GM19193 (cell line): ENCODE data around the gene ZBTB8A.

ENCODE experiments used
- POLR2A ChIP-seq: IDR thresholded peaks from 4 replicates; pipeline ENCODE4 v1.6.1; 2011; ENCODE audit not compliant: insufficient read depth, insufficient read length; ENCODE audit errors: extremely low read depth

Gene ZBTB8A

GRCh38 chr1:32538887-32539583 is at the start of gene ZBTB8A:
Gene ZBTB8A (plus strand): TSS chr1:32539427. CDS start chr1:32592932, 53,505 bp downstream.
- TF ChIP-seq POLR2A = no peak

- no peak for TF ChIP-seq POLR2A
Measured at GRCh38 chr1:32489774-32490454, 49.3 kb upstream of the ZBTB8A start.

GRCh38 chr1:32491386-32491785 is 47.8 kb upstream of the ZBTB8A start:
- no peak for TF ChIP-seq POLR2A

GRCh38 chr1:32494196-32494595 is 45.0 kb upstream of the ZBTB8A start:
- TF ChIP-seq POLR2A = no peak

GRCh38 chr1:32494711-32495337 is 44.4 kb upstream of the ZBTB8A start:
- no peak for TF ChIP-seq POLR2A

- no peak for TF ChIP-seq POLR2A
Measured at GRCh38 chr1:32496127-32496526, 43.1 kb upstream of the ZBTB8A start.

GRCh38 chr1:32498751-32499150 is 40.5 kb upstream of the ZBTB8A start:
- TF ChIP-seq POLR2A = no peak

- peak; percentile 45 for TF ChIP-seq POLR2A
Measured at GRCh38 chr1:32500387-32501209, 38.6 kb upstream of the ZBTB8A start.

GRCh38 chr1:32501865-32502264 is 37.4 kb upstream of the ZBTB8A start:
- no peak for TF ChIP-seq POLR2A

- no peak for TF ChIP-seq POLR2A
Measured at GRCh38 chr1:32503153-32503552, 36.1 kb upstream of the ZBTB8A start.

- no peak for TF ChIP-seq POLR2A
Measured at GRCh38 chr1:32507021-32507420, 32.2 kb upstream of the ZBTB8A start.

- no peak for TF ChIP-seq POLR2A
Measured at GRCh38 chr1:32508761-32509160, 30.5 kb upstream of the ZBTB8A start.

- TF ChIP-seq POLR2A = no peak
Measured at GRCh38 chr1:32509939-32510338, 29.3 kb upstream of the ZBTB8A start.

GRCh38 chr1:32516402-32516801 is 22.8 kb upstream of the ZBTB8A start:
- no peak for TF ChIP-seq POLR2A

GRCh38 chr1:32518976-32519375 is 20.3 kb upstream of the ZBTB8A start:
- no peak for TF ChIP-seq POLR2A
